ENCODE data around the gene NARS2.

- TF ChIP-seq, protein P1, sequence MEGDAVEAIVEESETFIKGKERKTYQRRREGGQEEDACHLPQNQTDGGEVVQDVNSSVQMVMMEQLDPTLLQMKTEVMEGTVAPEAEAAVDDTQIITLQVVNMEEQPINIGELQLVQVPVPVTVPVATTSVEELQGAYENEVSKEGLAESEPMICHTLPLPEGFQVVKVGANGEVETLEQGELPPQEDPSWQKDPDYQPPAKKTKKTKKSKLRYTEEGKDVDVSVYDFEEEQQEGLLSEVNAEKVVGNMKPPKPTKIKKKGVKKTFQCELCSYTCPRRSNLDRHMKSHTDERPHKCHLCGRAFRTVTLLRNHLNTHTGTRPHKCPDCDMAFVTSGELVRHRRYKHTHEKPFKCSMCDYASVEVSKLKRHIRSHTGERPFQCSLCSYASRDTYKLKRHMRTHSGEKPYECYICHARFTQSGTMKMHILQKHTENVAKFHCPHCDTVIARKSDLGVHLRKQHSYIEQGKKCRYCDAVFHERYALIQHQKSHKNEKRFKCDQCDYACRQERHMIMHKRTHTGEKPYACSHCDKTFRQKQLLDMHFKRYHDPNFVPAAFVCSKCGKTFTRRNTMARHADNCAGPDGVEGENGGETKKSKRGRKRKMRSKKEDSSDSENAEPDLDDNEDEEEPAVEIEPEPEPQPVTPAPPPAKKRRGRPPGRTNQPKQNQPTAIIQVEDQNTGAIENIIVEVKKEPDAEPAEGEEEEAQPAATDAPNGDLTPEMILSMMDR (IDR thresholded peaks at IDR 0.05 in 4 of 5, conservative IDR thresholded peaks at IDR 0.05 in 1 of 5), result no peak
- no peak for TF ChIP-seq POLR2A (IDR thresholded peaks at IDR 0.05)
These were observed 19.1 kb downstream of the NARS2 start for GRCh38 chr11:78555592-78555991.
